HEK293 (cell line): ENCODE results near the gene WWC1.

Source experiments
- CTCF ChIA-PET: fragments of 350-600 bp; formaldehyde crosslinking; extraction: SDS; loops from one replicate; lab custom pipeline; 2021; ENCODE audit warnings: antibody characterized with exemption; lab: Yijun Ruan, JAX
- POLR2A ChIA-PET: fragments of 300-600 bp; formaldehyde crosslinking; extraction: SDS; loops from one replicate; lab custom pipeline; 2020; ENCODE audit warnings: antibody characterized with exemption, inconsistent platforms; lab: Yijun Ruan, JAX
- H3K27ac ChIP-seq: fragments of 200-500 bp; sonication (Bioruptor generic); 2 replicates; pipeline ENCODE4 v1.5.1; 2014; ENCODE audit warnings: low read depth, low read length, control low read depth, inconsistent platforms; ENCODE audit errors: extremely low read depth
- H3K36me3 ChIP-seq, 2 experiments: fragments of 200-500 bp in 1 of 2; sonication (Bioruptor generic) in 1 of 2; 1 replicate in 1 of 2; 2 replicates in 1 of 2; pipeline ENCODE4 v1.5.1; 2014 to 2017; ENCODE audit warnings: inconsistent platforms in 2 of 2, low read length in 2 of 2; ENCODE audit not compliant: control insufficient read depth in 2 of 2, insufficient read depth in 1 of 2
- H3K4me1 ChIP-seq: fragments of 200-500 bp; sonication (Bioruptor generic); 2 replicates; pipeline ENCODE4 v1.5.1; 2014; ENCODE audit warnings: mild to moderate bottlenecking, low read length, inconsistent platforms; ENCODE audit not compliant: control insufficient read depth, insufficient read depth
- H3K4me3 ChIP-seq: 2 replicates; pipeline ENCODE4 v1.5.1; 2011; ENCODE audit warnings: low read depth, mild to moderate bottlenecking, control low read depth, low read length, moderate library complexity
- H3K9me3 ChIP-seq: fragments of 200-500 bp; sonication (Bioruptor generic); 2 replicates; pipeline ENCODE4 v1.5.1; 2014; ENCODE audit warnings: low read depth, low read length, inconsistent platforms; ENCODE audit not compliant: control insufficient read depth, insufficient read depth
- IKZF3 ChIP-seq: fragments of 450-650 bp; IDR thresholded peaks from 2 replicates; pipeline ENCODE4 v1.5.0; 2018; ENCODE audit warnings: missing biosample characterization, mild to moderate bottlenecking, missing genetic modification characterization, moderate library complexity
- MYNN ChIP-seq: fragments of 450-650 bp; formaldehyde crosslinking; IDR thresholded peaks from 2 replicates; pipeline ENCODE4 v1.5.1; 2016; ENCODE audit warnings: missing biosample characterization, missing genetic modification characterization, borderline replicate concordance
- TRIM28 ChIP-seq: IDR thresholded peaks from 2 replicates; pipeline ENCODE4 v1.6.1; 2011; ENCODE audit warnings: low read length, control low read depth, borderline replicate concordance
- ZBTB1 ChIP-seq: fragments of 450-650 bp; formaldehyde crosslinking; IDR thresholded peaks from 2 replicates; pipeline ENCODE4 v1.5.1; 2016; ENCODE audit warnings: missing biosample characterization, missing genetic modification characterization
- ZBTB49 ChIP-seq: fragments of 450-650 bp; formaldehyde crosslinking; IDR thresholded peaks from 2 replicates; pipeline ENCODE4 v1.5.1; 2016; ENCODE audit warnings: missing biosample characterization, missing genetic modification characterization, low read depth
- ZBTB7A ChIP-seq: fragments of 450-650 bp; formaldehyde crosslinking; IDR thresholded peaks from 2 replicates; pipeline ENCODE4 v1.5.1; 2016; ENCODE audit warnings: low read depth, missing biosample characterization, missing genetic modification characterization
- ZNF335 ChIP-seq: fragments of 450-650 bp; formaldehyde crosslinking; conservative IDR thresholded peaks from 2 replicates; pipeline ENCODE4 v1.5.1; 2016; ENCODE audit warnings: missing biosample characterization, missing genetic modification characterization
- ZNF341 ChIP-seq: fragments of 450-650 bp; formaldehyde crosslinking; IDR thresholded peaks from 2 replicates; pipeline ENCODE4; 2016; ENCODE audit warnings: low read depth, missing biosample characterization, missing genetic modification characterization
- ZNF394 ChIP-seq: fragments of 450-650 bp; formaldehyde crosslinking; IDR thresholded peaks from 2 replicates; pipeline ENCODE4 v1.5.1; 2016; ENCODE audit warnings: missing biosample characterization, missing genetic modification characterization, mild to moderate bottlenecking, moderate library complexity, borderline replicate concordance
- ZNF433 ChIP-seq: fragments of 450-650 bp; formaldehyde crosslinking; IDR thresholded peaks from 2 replicates; pipeline ENCODE4 v1.5.1; 2016; ENCODE audit warnings: missing biosample characterization, missing genetic modification characterization, low read depth
- ZNF521 ChIP-seq: fragments of 450-650 bp; formaldehyde crosslinking; IDR thresholded peaks from 2 replicates; pipeline ENCODE4 v1.5.1; 2017; ENCODE audit warnings: missing biosample characterization, mild to moderate bottlenecking, missing genetic modification characterization
- ZNF548 ChIP-seq: fragments of 450-650 bp; formaldehyde crosslinking; IDR thresholded peaks from 2 replicates; pipeline ENCODE4 v1.5.1; 2016; ENCODE audit warnings: missing biosample characterization, missing genetic modification characterization
- ZNF639 ChIP-seq: fragments of 450-650 bp; formaldehyde crosslinking; IDR thresholded peaks from 2 replicates; pipeline ENCODE4 v1.5.1; 2016; ENCODE audit warnings: missing biosample characterization, missing genetic modification characterization
- ZNF777 ChIP-seq: fragments of 450-650 bp; formaldehyde crosslinking; IDR thresholded peaks from 2 replicates; pipeline ENCODE4 v1.5.1; 2017; ENCODE audit warnings: missing biosample characterization, missing genetic modification characterization, borderline replicate concordance
- ZSCAN16 ChIP-seq: fragments of 450-650 bp; formaldehyde crosslinking; IDR thresholded peaks from 2 replicates; pipeline ENCODE4 v1.5.1; 2016; ENCODE audit warnings: missing biosample characterization, missing genetic modification characterization
- ZSCAN18 ChIP-seq: fragments of 450-650 bp; formaldehyde crosslinking; IDR thresholded peaks from 2 replicates; pipeline ENCODE4 v1.5.1; 2016; ENCODE audit warnings: missing biosample characterization, missing genetic modification characterization
- ZSCAN23 ChIP-seq: fragments of 450-650 bp; formaldehyde crosslinking; IDR thresholded peaks from 2 replicates; pipeline ENCODE4 v1.5.1; 2016; ENCODE audit warnings: missing biosample characterization, missing genetic modification characterization
- TF ChIP-seq, protein P1 (sequence below): fragments of 450-650 bp; formaldehyde crosslinking; IDR thresholded peaks from 2 replicates; pipeline ENCODE4; 2016; ENCODE audit warnings: missing biosample characterization, missing genetic modification characterization
- TF ChIP-seq, protein P2 (sequence below): fragments of 450-650 bp; formaldehyde crosslinking; conservative IDR thresholded peaks from 2 replicates; pipeline ENCODE4 v1.5.1; 2016; ENCODE audit warnings: low read depth, missing biosample characterization, missing genetic modification characterization

Gene WWC1

GRCh38 chr5:168263121-168263520, 28.3 kb upstream of the WWC1 start (continued):
- TF ChIP-seq ZNF777 = no peak

DNA sequence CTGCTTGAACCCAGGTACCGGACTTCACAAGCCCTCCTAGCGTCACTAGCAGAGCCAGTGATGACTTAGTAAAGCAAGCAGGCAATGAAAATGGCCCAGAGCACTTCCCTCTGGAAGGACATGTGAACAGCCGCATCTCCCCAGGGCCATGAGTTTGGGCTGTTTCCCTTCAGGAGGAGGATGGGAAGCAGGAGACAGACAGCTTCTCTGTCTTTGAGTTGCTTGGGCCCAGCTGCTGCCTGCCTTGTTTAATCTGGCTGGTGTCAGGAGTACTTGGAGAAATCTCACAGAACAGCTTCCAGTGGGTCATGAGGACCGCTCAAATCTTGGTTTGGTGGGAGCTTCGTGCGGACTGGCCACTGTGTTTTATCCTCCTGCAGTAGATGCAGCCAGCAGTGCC, 25.4 kb upstream of the WWC1 start:
- TF ChIP-seq ZSCAN16 (tag by site-specific recombination) (no peak), ZBTB49 (no peak), ZBTB1 (tag by site-specific recombination) (no peak), ZNF521 (tag by site-specific recombination) (no peak), ZNF433 (tag by site-specific recombination) (no peak), ZNF341 (tag by site-specific recombination) (no peak), MYNN (tag by site-specific recombination) (no peak)
- TF ChIP-seq, protein P1, sequence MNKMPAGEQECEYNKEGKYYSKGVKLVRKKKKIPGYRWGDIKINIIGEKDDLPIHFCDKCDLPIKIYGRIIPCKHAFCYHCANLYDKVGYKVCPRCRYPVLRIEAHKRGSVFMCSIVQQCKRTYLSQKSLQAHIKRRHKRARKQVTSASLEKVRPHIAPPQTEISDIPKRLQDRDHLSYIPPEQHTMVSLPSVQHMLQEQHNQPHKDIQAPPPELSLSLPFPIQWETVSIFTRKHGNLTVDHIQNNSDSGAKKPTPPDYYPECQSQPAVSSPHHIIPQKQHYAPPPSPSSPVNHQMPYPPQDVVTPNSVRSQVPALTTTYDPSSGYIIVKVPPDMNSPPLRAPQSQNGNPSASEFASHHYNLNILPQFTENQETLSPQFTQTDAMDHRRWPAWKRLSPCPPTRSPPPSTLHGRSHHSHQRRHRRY = no peak
- TF ChIP-seq, protein P2, sequence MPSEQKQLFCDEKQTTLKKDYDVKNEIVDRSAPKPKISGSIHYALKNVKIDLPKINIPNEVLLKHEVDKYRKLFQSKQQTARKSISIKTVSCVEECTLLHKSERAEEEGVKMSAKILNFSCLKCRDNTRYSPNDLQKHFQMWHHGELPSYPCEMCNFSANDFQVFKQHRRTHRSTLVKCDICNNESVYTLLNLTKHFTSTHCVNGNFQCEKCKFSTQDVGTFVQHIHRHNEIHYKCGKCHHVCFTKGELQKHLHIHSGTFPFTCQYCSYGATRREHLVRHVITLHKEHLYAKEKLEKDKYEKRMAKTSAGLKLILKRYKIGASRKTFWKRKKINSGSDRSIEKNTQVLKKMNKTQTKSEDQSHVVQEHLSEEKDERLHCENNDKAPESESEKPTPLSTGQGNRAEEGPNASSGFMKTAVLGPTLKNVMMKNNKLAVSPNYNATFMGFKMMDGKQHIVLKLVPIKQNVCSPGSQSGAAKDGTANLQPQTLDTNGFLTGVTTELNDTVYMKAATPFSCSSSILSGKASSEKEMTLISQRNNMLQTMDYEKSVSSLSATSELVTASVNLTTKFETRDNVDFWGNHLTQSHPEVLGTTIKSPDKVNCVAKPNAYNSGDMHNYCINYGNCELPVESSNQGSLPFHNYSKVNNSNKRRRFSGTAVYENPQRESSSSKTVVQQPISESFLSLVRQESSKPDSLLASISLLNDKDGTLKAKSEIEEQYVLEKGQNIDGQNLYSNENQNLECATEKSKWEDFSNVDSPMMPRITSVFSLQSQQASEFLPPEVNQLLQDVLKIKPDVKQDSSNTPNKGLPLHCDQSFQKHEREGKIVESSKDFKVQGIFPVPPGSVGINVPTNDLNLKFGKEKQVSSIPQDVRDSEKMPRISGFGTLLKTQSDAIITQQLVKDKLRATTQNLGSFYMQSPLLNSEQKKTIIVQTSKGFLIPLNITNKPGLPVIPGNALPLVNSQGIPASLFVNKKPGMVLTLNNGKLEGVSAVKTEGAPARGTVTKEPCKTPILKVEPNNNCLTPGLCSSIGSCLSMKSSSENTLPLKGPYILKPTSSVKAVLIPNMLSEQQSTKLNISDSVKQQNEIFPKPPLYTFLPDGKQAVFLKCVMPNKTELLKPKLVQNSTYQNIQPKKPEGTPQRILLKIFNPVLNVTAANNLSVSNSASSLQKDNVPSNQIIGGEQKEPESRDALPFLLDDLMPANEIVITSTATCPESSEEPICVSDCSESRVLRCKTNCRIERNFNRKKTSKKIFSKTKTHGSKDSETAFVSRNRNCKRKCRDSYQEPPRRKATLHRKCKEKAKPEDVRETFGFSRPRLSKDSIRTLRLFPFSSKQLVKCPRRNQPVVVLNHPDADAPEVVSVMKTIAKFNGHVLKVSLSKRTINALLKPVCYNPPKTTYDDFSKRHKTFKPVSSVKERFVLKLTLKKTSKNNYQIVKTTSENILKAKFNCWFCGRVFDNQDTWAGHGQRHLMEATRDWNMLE (tag by site-specific recombination) = no peak
- CTCF ChIA-PET = no interaction called here
- POLR2A ChIA-PET = no interaction called here
- no peaks in the 10 kb centered on the region for H3K36me3 ChIP-seq
- H3K27ac ChIP-seq = no peak overlapping the region
- H3K4me1 ChIP-seq = peaks cover 6% of the 10 kb centered on the region
- H3K4me3 ChIP-seq = no peak overlapping the region
- H3K9me3 ChIP-seq = no peaks in the 10 kb centered on the region

DNA sequence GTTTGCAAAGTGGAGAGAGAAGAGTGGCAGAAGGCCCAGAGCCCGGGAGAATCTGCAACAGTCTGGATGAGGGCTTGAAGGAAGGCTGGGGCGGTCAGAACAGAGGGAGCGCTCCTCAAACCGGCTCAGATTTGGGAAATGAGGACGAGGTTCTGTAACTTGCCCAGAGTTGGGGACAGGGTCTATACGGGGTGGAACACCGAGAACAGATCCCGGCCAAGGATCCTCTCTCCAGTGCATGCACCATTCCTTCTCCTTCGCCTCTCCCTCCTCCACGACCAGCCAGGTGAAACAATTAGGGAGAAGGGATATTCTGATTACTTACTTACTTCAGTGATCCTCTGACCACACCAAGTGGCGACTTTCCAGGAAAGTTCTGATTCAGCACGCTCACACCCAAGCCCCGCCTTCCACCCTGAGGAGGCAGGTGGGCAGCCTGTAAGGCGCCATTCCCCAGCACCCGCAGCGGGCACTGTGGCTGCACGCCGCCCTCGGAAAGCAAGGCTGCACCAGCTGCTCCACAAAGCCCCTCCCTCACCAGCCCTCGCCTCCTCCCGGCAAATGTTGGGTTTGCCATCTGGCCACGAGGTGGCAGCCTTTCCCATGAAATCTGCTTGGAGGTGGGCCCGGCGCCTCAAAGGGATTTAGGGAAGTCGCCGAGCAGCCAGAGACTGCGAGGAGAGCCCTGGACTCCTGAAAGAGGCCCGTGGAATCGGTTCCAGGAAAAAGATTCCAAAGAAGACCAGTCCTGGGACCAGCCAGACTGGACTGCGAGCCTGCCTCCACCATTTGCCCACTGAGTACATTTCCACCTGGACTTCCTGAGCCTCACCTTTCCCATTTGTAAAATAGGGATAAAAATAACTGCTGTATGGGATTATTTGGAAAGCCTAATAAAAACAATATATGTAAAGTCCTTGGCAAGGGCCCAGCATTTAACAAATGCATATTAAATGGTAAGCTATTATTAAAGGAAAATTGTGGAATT, 22.2 kb upstream of the WWC1 start:
- POLR2A ChIA-PET = interaction anchor here (0.6 to 2.1 kb wide), 3 partner anchors 23 to 214 kb away, joined by 3 to 8 read pairs (median 3); partner anchors contain the start of gene WWC1
- CTCF ChIA-PET = interaction anchor here (0.5 to 3.0 kb wide), 30 partner anchors 10 to 1312 kb away, joined by 3 to 17 read pairs (median 4); partner anchors contain the start of genes RARS1 and WWC1
- TF ChIP-seq ZNF394 (tag by site-specific recombination) = peak; percentile 91
- TF ChIP-seq ZBTB7A = no peak
- no peak for TF ChIP-seq ZSCAN18 (tag by site-specific recombination)
- peak; percentile 85 for TF ChIP-seq IKZF3
- TF ChIP-seq TRIM28 = no peak
- peak; percentile 50; the same call in 1 of the 2 replicates for TF ChIP-seq ZNF335 (tag by site-specific recombination)
- TF ChIP-seq ZSCAN23 (tag by site-specific recombination) = no peak
- TF ChIP-seq ZNF639 (tag by site-specific recombination) = no peak
- TF ChIP-seq ZNF548 (tag by site-specific recombination) = no peak

More for the DNA sequence above, 22.2 kb upstream of the WWC1 start:
- Histone ChIP-seq H3K36me3 (no peaks in the 10 kb centered on the region), H3K4me3 (peak overlapping the region; percentile 26), H3K9me3 (no peaks in the 10 kb centered on the region), H3K27ac (no peak overlapping the region; the same call in 1 of the 2 replicates), H3K4me1 (peaks cover 6% of the 10 kb centered on the region)
